ENCODE measurements around the gene ARAP1.

DNA sequence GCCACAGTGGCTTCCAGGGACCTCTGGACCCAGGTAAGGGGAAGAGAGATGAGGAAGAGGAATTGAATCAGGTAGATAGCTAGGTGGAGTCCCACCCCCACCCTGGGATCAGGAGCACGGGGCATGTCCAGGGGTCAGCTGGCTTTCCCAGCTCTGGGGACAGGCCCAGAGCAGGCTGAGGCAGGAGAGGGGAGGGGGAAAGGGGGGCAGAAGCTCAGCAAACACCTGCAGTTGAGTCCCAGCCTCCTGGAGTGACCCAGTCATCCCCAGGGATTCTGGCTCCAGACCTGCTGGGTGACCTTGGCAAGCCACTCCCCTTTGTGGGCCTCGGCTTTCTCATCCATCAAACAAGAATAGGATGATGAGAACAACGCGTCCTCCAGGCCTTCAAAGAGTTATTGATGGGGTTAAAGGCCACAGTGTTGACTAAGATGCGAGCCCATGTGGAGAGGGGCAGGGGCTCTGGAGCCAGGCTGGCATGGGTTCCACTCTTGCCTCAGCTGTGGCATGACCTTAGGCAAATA lies 25.6 kb upstream of the ARAP1 start:
- TF ChIP-seq, protein P1, sequence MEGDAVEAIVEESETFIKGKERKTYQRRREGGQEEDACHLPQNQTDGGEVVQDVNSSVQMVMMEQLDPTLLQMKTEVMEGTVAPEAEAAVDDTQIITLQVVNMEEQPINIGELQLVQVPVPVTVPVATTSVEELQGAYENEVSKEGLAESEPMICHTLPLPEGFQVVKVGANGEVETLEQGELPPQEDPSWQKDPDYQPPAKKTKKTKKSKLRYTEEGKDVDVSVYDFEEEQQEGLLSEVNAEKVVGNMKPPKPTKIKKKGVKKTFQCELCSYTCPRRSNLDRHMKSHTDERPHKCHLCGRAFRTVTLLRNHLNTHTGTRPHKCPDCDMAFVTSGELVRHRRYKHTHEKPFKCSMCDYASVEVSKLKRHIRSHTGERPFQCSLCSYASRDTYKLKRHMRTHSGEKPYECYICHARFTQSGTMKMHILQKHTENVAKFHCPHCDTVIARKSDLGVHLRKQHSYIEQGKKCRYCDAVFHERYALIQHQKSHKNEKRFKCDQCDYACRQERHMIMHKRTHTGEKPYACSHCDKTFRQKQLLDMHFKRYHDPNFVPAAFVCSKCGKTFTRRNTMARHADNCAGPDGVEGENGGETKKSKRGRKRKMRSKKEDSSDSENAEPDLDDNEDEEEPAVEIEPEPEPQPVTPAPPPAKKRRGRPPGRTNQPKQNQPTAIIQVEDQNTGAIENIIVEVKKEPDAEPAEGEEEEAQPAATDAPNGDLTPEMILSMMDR (optimal IDR thresholded peaks at IDR 0.05 in 1 of 3, IDR thresholded peaks at IDR 0.05 in 1 of 3, conservative IDR thresholded peaks at IDR 0.05 in 1 of 3; ENCODE audit: extremely low read depth in 1 of 3, insufficient read depth in 2 of 3, low read length in 3 of 3), result no peak
- TF ChIP-seq EZH2 (IDR thresholded peaks at IDR 0.05; ENCODE audit: low read length), result no peak
